GM12878 (cell line): ENCODE data around the gene LTV1.

Experiments
- ATF7 ChIP-seq: fragments of 450-650 bp; IDR thresholded peaks from 2 replicates; pipeline ENCODE4 v1.6.1; 2016; ENCODE audit warnings: low read depth, mild to moderate bottlenecking
- EP300 ChIP-seq, 2 experiments: fragments of 150-350 bp in 1 of 2; IDR thresholded peaks; 2 replicates each; pipeline ENCODE4 v1.6.1; 2011 to 2012; ENCODE audit warnings: low read depth in 2 of 2, low read length in 2 of 2, borderline replicate concordance in 1 of 2, improper control_type of control experiment in 1 of 2, inconsistent platforms in 1 of 2; ENCODE audit not compliant: control insufficient read depth in 1 of 2
- GABPA ChIP-seq: IDR thresholded peaks from 2 replicates; pipeline ENCODE4 v1.6.1; 2014; ENCODE audit warnings: antibody characterized with exemption, low read depth, mild to moderate bottlenecking, inconsistent platforms
- HDAC2 ChIP-seq: fragments of 200-600 bp; sonication (generic); IDR thresholded peaks from 2 replicates; pipeline ENCODE4 v1.6.1; 2017
- NRF1 ChIP-seq: conservative IDR thresholded peaks from 2 replicates; pipeline ENCODE4 v1.6.1; 2011; ENCODE audit warnings: mild to moderate bottlenecking, low read depth, low read length, improper control_type of control experiment
- POLR2A ChIP-seq: IDR thresholded peaks from 2 replicates; pipeline ENCODE4 v1.6.1; 2011; ENCODE audit warnings: low read depth, mild to moderate bottlenecking, low read length
- POLR2AphosphoS5 ChIP-seq: IDR thresholded peaks from 2 replicates; pipeline ENCODE4 v1.6.1; 2011; ENCODE audit warnings: mild to moderate bottlenecking, low read length, inconsistent platforms
- RFX5 ChIP-seq: IDR thresholded peaks from 2 replicates; pipeline ENCODE4 v1.6.1; 2011; ENCODE audit warnings: low read depth, low read length, improper control_type of control experiment
- YY1 ChIP-seq: IDR thresholded peaks from 2 replicates; pipeline ENCODE4 v1.6.1; 2011; ENCODE audit warnings: low read depth, mild to moderate bottlenecking, low read length
- TF ChIP-seq, protein P1 (sequence below): IDR thresholded peaks from 2 replicates; pipeline ENCODE4 v1.6.1; 2012; ENCODE audit warnings: low read depth, low read length, improper control_type of control experiment
- TF ChIP-seq, protein P2 (sequence below), 3 experiments: IDR thresholded peaks in 2 of 3; conservative IDR thresholded peaks in 1 of 3; 2 replicates each; pipeline ENCODE4 v1.5.1; 2011; ENCODE audit warnings: low read depth in 3 of 3, low read length in 3 of 3, mild to moderate bottlenecking in 3 of 3, control low read depth in 2 of 3, moderate library complexity in 2 of 3, inconsistent platforms in 1 of 3, mixed read lengths in 1 of 3; ENCODE audit not compliant: control insufficient read depth in 2 of 3, insufficient read depth in 1 of 3; ENCODE audit errors: extremely low read depth in 1 of 3
- TF ChIP-seq, protein P3 (sequence below): IDR thresholded peaks from 2 replicates; pipeline ENCODE4 v1.6.1; 2012; ENCODE audit warnings: low read length, inconsistent platforms

DNA sequence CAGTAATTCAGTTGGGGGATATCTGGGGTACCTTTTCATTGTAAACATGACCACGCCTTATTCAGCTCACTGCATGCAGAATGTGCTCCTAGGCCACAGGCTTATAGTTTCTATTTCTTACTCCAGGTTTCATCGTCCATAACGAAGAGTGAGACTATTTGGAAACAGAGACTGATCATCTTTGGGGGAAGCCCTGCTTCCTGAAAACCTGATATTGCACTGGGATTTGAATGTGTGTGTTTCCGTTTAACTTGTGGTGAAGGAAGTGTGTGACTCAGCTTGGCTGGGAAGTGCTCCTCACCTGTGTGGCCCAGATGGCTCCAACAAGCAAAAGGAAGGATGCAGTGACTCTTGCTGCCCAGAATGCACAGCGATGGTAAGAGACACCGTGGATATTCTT lies 19.6 kb upstream of the LTV1 start:
- TF ChIP-seq POLR2AphosphoS5, result no peak
- TF ChIP-seq EP300 (IDR thresholded peaks at IDR 0.05; ENCODE audit: borderline replicate concordance in 1 of 2, control insufficient read depth in 1 of 2, low read depth in 2 of 2, low read length in 2 of 2), result no peak
- TF ChIP-seq HDAC2, result no peak
- no peak for TF ChIP-seq YY1
- TF ChIP-seq, protein P1, sequence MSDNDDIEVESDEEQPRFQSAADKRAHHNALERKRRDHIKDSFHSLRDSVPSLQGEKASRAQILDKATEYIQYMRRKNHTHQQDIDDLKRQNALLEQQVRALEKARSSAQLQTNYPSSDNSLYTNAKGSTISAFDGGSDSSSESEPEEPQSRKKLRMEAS, result no peak
- no peak for TF ChIP-seq NRF1
- no peak for TF ChIP-seq RFX5
- TF ChIP-seq POLR2A, result no peak
- TF ChIP-seq, protein P2, sequence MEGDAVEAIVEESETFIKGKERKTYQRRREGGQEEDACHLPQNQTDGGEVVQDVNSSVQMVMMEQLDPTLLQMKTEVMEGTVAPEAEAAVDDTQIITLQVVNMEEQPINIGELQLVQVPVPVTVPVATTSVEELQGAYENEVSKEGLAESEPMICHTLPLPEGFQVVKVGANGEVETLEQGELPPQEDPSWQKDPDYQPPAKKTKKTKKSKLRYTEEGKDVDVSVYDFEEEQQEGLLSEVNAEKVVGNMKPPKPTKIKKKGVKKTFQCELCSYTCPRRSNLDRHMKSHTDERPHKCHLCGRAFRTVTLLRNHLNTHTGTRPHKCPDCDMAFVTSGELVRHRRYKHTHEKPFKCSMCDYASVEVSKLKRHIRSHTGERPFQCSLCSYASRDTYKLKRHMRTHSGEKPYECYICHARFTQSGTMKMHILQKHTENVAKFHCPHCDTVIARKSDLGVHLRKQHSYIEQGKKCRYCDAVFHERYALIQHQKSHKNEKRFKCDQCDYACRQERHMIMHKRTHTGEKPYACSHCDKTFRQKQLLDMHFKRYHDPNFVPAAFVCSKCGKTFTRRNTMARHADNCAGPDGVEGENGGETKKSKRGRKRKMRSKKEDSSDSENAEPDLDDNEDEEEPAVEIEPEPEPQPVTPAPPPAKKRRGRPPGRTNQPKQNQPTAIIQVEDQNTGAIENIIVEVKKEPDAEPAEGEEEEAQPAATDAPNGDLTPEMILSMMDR (IDR thresholded peaks at IDR 0.05 in 2 of 3, conservative IDR thresholded peaks at IDR 0.05 in 1 of 3; ENCODE audit: control insufficient read depth in 2 of 3, extremely low read depth in 1 of 3, insufficient read depth in 1 of 3, low read depth in 3 of 3, low read length in 3 of 3), result no peak
- no peak for TF ChIP-seq ATF7
- TF ChIP-seq GABPA, result no peak
- TF ChIP-seq, protein P3, sequence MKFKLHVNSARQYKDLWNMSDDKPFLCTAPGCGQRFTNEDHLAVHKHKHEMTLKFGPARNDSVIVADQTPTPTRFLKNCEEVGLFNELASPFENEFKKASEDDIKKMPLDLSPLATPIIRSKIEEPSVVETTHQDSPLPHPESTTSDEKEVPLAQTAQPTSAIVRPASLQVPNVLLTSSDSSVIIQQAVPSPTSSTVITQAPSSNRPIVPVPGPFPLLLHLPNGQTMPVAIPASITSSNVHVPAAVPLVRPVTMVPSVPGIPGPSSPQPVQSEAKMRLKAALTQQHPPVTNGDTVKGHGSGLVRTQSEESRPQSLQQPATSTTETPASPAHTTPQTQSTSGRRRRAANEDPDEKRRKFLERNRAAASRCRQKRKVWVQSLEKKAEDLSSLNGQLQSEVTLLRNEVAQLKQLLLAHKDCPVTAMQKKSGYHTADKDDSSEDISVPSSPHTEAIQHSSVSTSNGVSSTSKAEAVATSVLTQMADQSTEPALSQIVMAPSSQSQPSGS, result no peak
